MM.1S (cell line): Measurements from ENCODE around the gene DIP2C.

ENCODE experiments used
- DNase-seq: peaks from one replicate; pipeline ENCODE4 v3.0.0-alpha.2; 2015
- H2AFZ ChIP-seq: fragments of 300-600 bp; sonication (generic); 2 replicates; pipeline ENCODE4 v1.6.0; 2016; ENCODE audit warnings: antibody characterized with exemption, low read length
- H3F3A ChIP-seq: fragments of 300-600 bp; sonication (generic); 2 replicates; pipeline ENCODE4 v1.6.1; 2016; ENCODE audit warnings: mild to moderate bottlenecking, antibody characterized with exemption, low read length, moderate library complexity, mixed read lengths; ENCODE audit not compliant: insufficient read depth
- H3K27ac ChIP-seq: fragments of 300-600 bp; sonication (generic); 2 replicates; pipeline ENCODE4 v1.5.1; 2016; ENCODE audit warnings: mild to moderate bottlenecking, low read length
- H3K27me3 ChIP-seq: fragments of 300-600 bp; sonication (generic); replicated peaks from 2 replicates; pipeline ENCODE4 v1.6.0; 2016; ENCODE audit warnings: low read length; ENCODE audit not compliant: insufficient read depth
- H3K36me3 ChIP-seq: fragments of 300-600 bp; sonication (generic); replicated peaks from 2 replicates; pipeline ENCODE4 v1.6.1; 2016; ENCODE audit warnings: mild to moderate bottlenecking, low read length, mixed read lengths; ENCODE audit not compliant: insufficient read depth
- H3K4me1 ChIP-seq: fragments of 300-600 bp; sonication (generic); 2 replicates; pipeline ENCODE4 v1.6.1; 2016; ENCODE audit warnings: low read length, mixed read lengths
- H3K4me2 ChIP-seq: fragments of 300-600 bp; sonication (generic); 2 replicates; pipeline ENCODE4 v1.6.0; 2016; ENCODE audit warnings: low read depth, low read length
- H3K4me3 ChIP-seq: fragments of 300-600 bp; sonication (generic); 2 replicates; pipeline ENCODE4 v1.5.1; 2016; ENCODE audit warnings: low read length, mixed read lengths
- H3K79me2 ChIP-seq: fragments of 300-600 bp; sonication (generic); 2 replicates; pipeline ENCODE4 v1.6.1; 2016; ENCODE audit warnings: mixed run types, low read length, mixed read lengths
- H3K9ac ChIP-seq: fragments of 300-600 bp; sonication (generic); 2 replicates; pipeline ENCODE4 v1.6.1; 2016; ENCODE audit warnings: low read length, mixed read lengths
- H3K9me2 ChIP-seq: fragments of 300-600 bp; sonication (generic); replicated peaks from 2 replicates; pipeline ENCODE4 v1.6.1; 2016; ENCODE audit warnings: mild to moderate bottlenecking, low read length, mixed read lengths; ENCODE audit not compliant: insufficient read depth
- H3K9me3 ChIP-seq: fragments of 300-600 bp; sonication (generic); replicated peaks from 2 replicates; pipeline ENCODE4 v1.6.1; 2016; ENCODE audit warnings: mild to moderate bottlenecking, low read length, mixed read lengths; ENCODE audit not compliant: insufficient read depth
- H4K20me1 ChIP-seq: fragments of 300-600 bp; sonication (generic); 2 replicates; pipeline ENCODE4 v1.6.1; 2016; ENCODE audit warnings: mild to moderate bottlenecking, low read length, moderate library complexity, mixed read lengths; ENCODE audit not compliant: insufficient read depth
- EZH2 ChIP-seq: fragments of 300-600 bp; sonication (generic); optimal IDR thresholded peaks from 2 replicates; pipeline ENCODE3; 2017; ENCODE audit warnings: low read depth, mild to moderate bottlenecking, antibody characterized with exemption, low read length, mixed read lengths
- EZH2phosphoT487 ChIP-seq: fragments of 300-600 bp; sonication (generic); IDR thresholded peaks from 2 replicates; pipeline ENCODE4 v1.6.1; 2018; ENCODE audit warnings: antibody characterized with exemption, low read length
- TF ChIP-seq, protein P1 (sequence below): fragments of 300-600 bp; sonication (generic); IDR thresholded peaks from 2 replicates; pipeline ENCODE4 v1.5.1; 2016; ENCODE audit warnings: antibody characterized with exemption, low read length, mixed read lengths

The DIP2C gene

DNA sequence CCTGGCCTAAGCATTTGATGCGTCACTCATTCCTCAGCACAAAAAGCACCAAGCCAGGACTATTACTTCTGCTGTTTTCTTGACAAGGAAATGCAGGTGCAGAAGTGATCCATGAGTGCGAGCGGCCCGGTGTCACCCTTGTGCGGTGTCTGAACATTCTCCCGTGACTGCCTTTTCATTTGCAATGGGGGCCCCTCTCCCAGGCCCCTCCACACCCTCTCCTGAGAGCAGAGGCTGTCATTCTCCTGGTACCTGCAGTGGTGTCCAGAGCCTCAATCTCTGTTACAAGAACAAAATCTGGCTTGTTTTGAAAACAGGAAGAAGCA lies 213.1 kb downstream of the DIP2C start:
- Histone ChIP-seq H3K27me3 (no peaks in the 10 kb centered on the region), H3F3A (no peaks in the 10 kb centered on the region), H4K20me1 (no peaks in the 10 kb centered on the region), H3K4me1 (no peaks in the 10 kb centered on the region), H3K9me2 (no peaks in the 10 kb centered on the region), H3K36me3 (no peaks in the 10 kb centered on the region; the same call in 1 of the 2 replicates), H3K79me2 (peaks cover 7% of the 10 kb centered on the region), H2AFZ (no peak overlapping the region), H3K27ac (no peak overlapping the region), H3K4me3 (no peak overlapping the region), H3K4me2 (no peak overlapping the region), H3K9me3 (no peaks in the 10 kb centered on the region), H3K9ac (no peak overlapping the region)
- DNase-seq: no peak
- TF ChIP-seq, protein P1, sequence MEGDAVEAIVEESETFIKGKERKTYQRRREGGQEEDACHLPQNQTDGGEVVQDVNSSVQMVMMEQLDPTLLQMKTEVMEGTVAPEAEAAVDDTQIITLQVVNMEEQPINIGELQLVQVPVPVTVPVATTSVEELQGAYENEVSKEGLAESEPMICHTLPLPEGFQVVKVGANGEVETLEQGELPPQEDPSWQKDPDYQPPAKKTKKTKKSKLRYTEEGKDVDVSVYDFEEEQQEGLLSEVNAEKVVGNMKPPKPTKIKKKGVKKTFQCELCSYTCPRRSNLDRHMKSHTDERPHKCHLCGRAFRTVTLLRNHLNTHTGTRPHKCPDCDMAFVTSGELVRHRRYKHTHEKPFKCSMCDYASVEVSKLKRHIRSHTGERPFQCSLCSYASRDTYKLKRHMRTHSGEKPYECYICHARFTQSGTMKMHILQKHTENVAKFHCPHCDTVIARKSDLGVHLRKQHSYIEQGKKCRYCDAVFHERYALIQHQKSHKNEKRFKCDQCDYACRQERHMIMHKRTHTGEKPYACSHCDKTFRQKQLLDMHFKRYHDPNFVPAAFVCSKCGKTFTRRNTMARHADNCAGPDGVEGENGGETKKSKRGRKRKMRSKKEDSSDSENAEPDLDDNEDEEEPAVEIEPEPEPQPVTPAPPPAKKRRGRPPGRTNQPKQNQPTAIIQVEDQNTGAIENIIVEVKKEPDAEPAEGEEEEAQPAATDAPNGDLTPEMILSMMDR: no peak
- TF ChIP-seq EZH2phosphoT487: no peak
- TF ChIP-seq EZH2: no peak

DNA sequence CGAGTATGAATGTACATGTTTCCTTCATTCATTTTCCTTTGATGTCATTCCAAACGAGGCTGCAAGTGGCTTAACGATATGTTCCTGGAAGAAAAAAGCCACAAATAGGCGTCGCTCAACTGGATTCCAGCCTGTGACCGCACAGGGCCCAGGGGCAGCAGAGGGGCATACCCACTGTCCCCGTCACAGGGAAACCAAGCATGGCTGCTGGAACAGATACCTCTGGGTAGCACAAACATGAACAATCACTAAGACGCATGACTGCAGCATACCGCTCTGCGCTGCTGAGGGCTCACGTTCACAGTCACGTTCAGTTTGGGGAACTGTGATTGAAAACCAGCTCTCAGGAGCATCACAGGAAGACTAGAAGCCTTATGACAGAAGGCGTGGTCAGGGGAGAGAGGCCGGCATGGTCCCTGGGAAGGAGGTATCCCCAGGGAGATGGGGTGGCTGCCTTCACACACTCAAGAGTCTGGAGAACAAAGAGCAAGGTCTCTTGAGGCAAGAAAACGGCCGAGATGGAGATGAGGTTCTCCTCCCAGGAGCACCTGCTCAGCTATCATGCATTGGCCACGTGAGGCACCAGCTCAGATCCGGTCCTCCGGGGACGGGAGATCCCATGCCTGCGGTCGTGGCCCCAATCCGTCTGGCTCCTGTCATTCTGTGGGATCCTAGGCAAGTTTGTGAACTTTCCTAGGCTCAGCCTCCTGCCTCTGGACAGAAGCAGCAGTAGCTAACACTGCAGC lies 213.6 kb downstream of the DIP2C start:
- H3K4me1 ChIP-seq: no peaks in the 10 kb centered on the region
- no peak for TF ChIP-seq EZH2
- TF ChIP-seq EZH2phosphoT487: no peak
- TF ChIP-seq, protein P1: no peak
- no peak overlapping the region for H3K9ac ChIP-seq
- DNase-seq: no peak
- H2AFZ ChIP-seq: no peak overlapping the region
- H3K4me3 ChIP-seq: no peak overlapping the region
- no peaks in the 10 kb centered on the region; the same call in 1 of the 2 replicates for H3K36me3 ChIP-seq
- no peaks in the 10 kb centered on the region for H3K9me3 ChIP-seq
- H3K9me2 ChIP-seq: no peaks in the 10 kb centered on the region
- H3K4me2 ChIP-seq: no peak overlapping the region
- H3K27me3 ChIP-seq: no peaks in the 10 kb centered on the region
- H3K27ac ChIP-seq: no peak overlapping the region
- no peaks in the 10 kb centered on the region for H3F3A ChIP-seq
- no peaks in the 10 kb centered on the region for H4K20me1 ChIP-seq
- H3K79me2 ChIP-seq: peaks cover 5% of the 10 kb centered on the region

DNA sequence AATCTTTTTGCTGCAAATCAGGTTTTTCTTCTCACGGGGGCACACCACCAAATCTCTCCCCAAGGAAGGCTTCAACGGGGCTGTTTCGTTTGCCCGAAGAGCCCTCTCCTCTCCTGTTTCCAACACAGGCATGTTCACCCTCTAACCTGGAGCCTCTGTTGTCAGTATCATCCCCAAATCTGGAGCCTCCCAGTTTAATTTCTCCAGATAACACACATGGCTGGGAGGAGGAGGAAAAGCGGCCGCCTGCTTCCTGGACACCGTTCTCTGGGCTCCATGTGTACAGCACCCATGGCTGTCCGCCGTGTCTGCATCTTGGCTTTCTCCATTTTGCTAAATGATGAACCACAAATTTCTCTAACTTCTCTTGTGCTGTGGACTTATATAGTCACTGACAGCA lies 214.5 kb downstream of the DIP2C start:
- H3K4me2 ChIP-seq: no peak overlapping the region

More for the DNA sequence above, 214.5 kb downstream of the DIP2C start:
- Histone ChIP-seq H3K4me3 (no peak overlapping the region), H3K4me1 (no peaks in the 10 kb centered on the region), H3F3A (no peaks in the 10 kb centered on the region), H3K36me3 (no peaks in the 10 kb centered on the region; the same call in 1 of the 2 replicates), H3K27ac (no peak overlapping the region), H3K9ac (no peak overlapping the region), H2AFZ (no peak overlapping the region), H4K20me1 (no peaks in the 10 kb centered on the region), H3K9me2 (no peaks in the 10 kb centered on the region), H3K27me3 (no peaks in the 10 kb centered on the region), H3K79me2 (no peaks in the 10 kb centered on the region), H3K9me3 (no peaks in the 10 kb centered on the region)
- DNase-seq: no peak
- TF ChIP-seq EZH2: no peak
- TF ChIP-seq EZH2phosphoT487: no peak
- TF ChIP-seq, protein P1: no peak
